Suprapubic skin (tissue), 4 donors: ENCODE results near the gene TRPV6.

Source experiments
- POLR2A ChIP-seq, 2 donors: fragments of 450-650 bp; IDR thresholded peaks; one replicate each; pipeline ENCODE4 v1.6.1; 2017; ENCODE audit warnings: antibody characterized with exemption in 2 of 2, mild to moderate bottlenecking in 2 of 2, moderate library complexity in 2 of 2
- POLR2AphosphoS5 ChIP-seq, 3 donors: sonication (generic); formaldehyde crosslinking; IDR thresholded peaks; one replicate each; pipeline ENCODE4 v1.6.1; 2017; ENCODE audit warnings: antibody characterized with exemption in 3 of 3
- TF ChIP-seq, protein P1 (sequence below), 2 donors: fragments of 200-600 bp in 1 of 2; fragments of 450-650 bp in 1 of 2; sonication (generic) in 1 of 2; IDR thresholded peaks; one replicate each; pipeline ENCODE4 v1.5.1; 2016 to 2019; ENCODE audit warnings: antibody characterized with exemption in 2 of 2, mild to moderate bottlenecking in 1 of 2, moderate library complexity in 1 of 2

GRCh38 chr7:142879060-142879459 is 6.5 kb downstream of the TRPV6 start:
- TF ChIP-seq POLR2A (IDR thresholded peaks at IDR 0.05) (no peak), POLR2AphosphoS5 (IDR thresholded peaks at IDR 0.05) (no peak)
- TF ChIP-seq, protein P1, sequence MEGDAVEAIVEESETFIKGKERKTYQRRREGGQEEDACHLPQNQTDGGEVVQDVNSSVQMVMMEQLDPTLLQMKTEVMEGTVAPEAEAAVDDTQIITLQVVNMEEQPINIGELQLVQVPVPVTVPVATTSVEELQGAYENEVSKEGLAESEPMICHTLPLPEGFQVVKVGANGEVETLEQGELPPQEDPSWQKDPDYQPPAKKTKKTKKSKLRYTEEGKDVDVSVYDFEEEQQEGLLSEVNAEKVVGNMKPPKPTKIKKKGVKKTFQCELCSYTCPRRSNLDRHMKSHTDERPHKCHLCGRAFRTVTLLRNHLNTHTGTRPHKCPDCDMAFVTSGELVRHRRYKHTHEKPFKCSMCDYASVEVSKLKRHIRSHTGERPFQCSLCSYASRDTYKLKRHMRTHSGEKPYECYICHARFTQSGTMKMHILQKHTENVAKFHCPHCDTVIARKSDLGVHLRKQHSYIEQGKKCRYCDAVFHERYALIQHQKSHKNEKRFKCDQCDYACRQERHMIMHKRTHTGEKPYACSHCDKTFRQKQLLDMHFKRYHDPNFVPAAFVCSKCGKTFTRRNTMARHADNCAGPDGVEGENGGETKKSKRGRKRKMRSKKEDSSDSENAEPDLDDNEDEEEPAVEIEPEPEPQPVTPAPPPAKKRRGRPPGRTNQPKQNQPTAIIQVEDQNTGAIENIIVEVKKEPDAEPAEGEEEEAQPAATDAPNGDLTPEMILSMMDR (IDR thresholded peaks at IDR 0.05), result no peak
